WTC11 (cell line): ENCODE measurements around the gene VPS8.

ENCODE experiments used
- FOXJ3 ChIP-seq: sonication (generic); formaldehyde crosslinking; IDR thresholded peaks from 2 replicates; pipeline ENCODE4 v1.9.0; 2021; ENCODE audit warnings: missing genetic modification reagents, mild to moderate bottlenecking, borderline replicate concordance
- NR2C2 ChIP-seq: sonication (generic); formaldehyde crosslinking; IDR thresholded peaks from 2 replicates; pipeline ENCODE4 v1.8.0; 2022; ENCODE audit warnings: mild to moderate bottlenecking, missing genetic modification reagents

- TF ChIP-seq NR2C2: no peak
- TF ChIP-seq FOXJ3: no peak
Measured at GRCh38 chr3:184908859-184909258, 96.9 kb downstream of the VPS8 start.
